ENCODE measurements around the gene KLF11. TPM values are rescaled to one million over a fixed set of nuclear protein-coding genes. Genes with fewer than 3 reads are reported as not detected.
A peak's percentile ranks its signal among the peaks of the same experiment; 100 is the strongest.

The KLF11 gene
- total and polyA plus RNA-seq, 9 of the 15 experiments (the other 6 are each of a cell fraction or from before 2014, with no cell fraction given) = 2.1 to 13.4 (median 6.5) TPM

- TF ChIP-seq ZHX1 (conservative IDR thresholded peaks at IDR 0.05; ENCODE audit: low read length) (0 out of 2 replicates have a peak, but pooled peaks have one; percentile 21), YY1 (IDR thresholded peaks at IDR 0.05; ENCODE audit: borderline replicate concordance in 1 of 3, control insufficient read depth in 1 of 3, extremely low read depth in 1 of 3, insufficient read depth in 3 of 3, insufficient read length in 1 of 3, insufficient replicate concordance in 2 of 3, low read depth in 1 of 3, low read length in 2 of 3) (peak in 2 of 3 experiments; percentile 66 to 85), SREBF1 (IDR thresholded peaks at IDR 0.05; ENCODE audit: borderline replicate concordance, low read depth, low read length) (no peak), MGA (IDR thresholded peaks at IDR 0.05) (peak; percentile 46; the same call in 1 of the 2 replicates), ZNF197 (CRISPR knock-in tag; IDR thresholded peaks at IDR 0.05; ENCODE audit: low read depth) (no peak), ZEB2 (IDR thresholded peaks at IDR 0.05) (peak; percentile 37; the same call in 1 of the 2 replicates), TRIM24 (IDR thresholded peaks at IDR 0.05) (0 out of 4 replicates have a peak, but pooled peaks of 1 of the 2 experiments have one; percentile 24)
These were observed 14.1 kb downstream of the KLF11 start (continued) for GRCh38 chr2:10057231-10058107.
